Thyroid gland (tissue), 4 donors: ENCODE results near the gene TMBIM6. TPM values are rescaled to one million over a fixed set of nuclear protein-coding genes. Genes with fewer than 3 reads are reported as not detected.

ENCODE experiments used
- DNase-seq, 2 donors: peaks; one replicate each; pipeline ENCODE4 v3.0.0-alpha.2; 2019
- H3K27ac ChIP-seq, 3 donors: fragments of 200-600 bp; sonication (generic); 1 replicate in 2 of 3; 2 replicates in 1 of 3; pipeline ENCODE4 v1.5.1; 2016 to 2019; ENCODE audit warnings: mild to moderate bottlenecking in 1 of 3, moderate library complexity in 1 of 3
- H3K27me3 ChIP-seq: fragments of 200-600 bp; sonication (generic); one replicate; pipeline ENCODE4 v1.5.1; 2019
- H3K36me3 ChIP-seq, 2 donors: fragments of 200-600 bp; sonication (generic); one replicate each; pipeline ENCODE4 v1.5.1; 2016 to 2019
- H3K4me1 ChIP-seq, 2 donors: fragments of 200-600 bp; sonication (generic); one replicate each; pipeline ENCODE4 v1.5.1; 2017 to 2019
- H3K4me3 ChIP-seq, 3 donors: fragments of 200-600 bp; sonication (generic); replicated peaks in 1 of 3; 1 replicate in 2 of 3; 2 replicates in 1 of 3; pipeline ENCODE4 v1.5.1; 2016; ENCODE audit warnings: mild to moderate bottlenecking in 1 of 3
- H3K9me3 ChIP-seq: fragments of 200-600 bp; sonication (generic); one replicate; pipeline ENCODE4 v1.5.1; 2017
- POLR2A ChIP-seq, 2 donors: fragments of 450-650 bp; IDR thresholded peaks; one replicate each; pipeline ENCODE4 v1.6.1; 2017; ENCODE audit warnings: antibody characterized with exemption in 2 of 2, mild to moderate bottlenecking in 2 of 2, moderate library complexity in 1 of 2
- WGBS, 2 donors: methylation state at CpG; one replicate each; pipeline ENCODE4 v1.1.5; 2017; 5-methylcytosine and 5-hydroxymethylcytosine counted together
- intact Hi-C: fragments of 100-400 bp; cut with DNase I; formaldehyde crosslinking; loops from one replicate; pipeline ENCODE4 v1.15.1; 2023
- total RNA-seq, 4 donors: library from RNA; depleted of rRNA; stranded (reverse); fragments of >200 nt; gene quantifications; one replicate each; pipeline ENCODE4 v1.2.3, GENCODE V29; 2016
- TF ChIP-seq, protein P1 (sequence below), 6 experiments: fragments of 200-600 bp in 3 of 6; fragments of 450-650 bp in 3 of 6; sonication (generic) in 3 of 6; IDR thresholded peaks; one replicate each; pipeline ENCODE4 v1.5.1; 2016 to 2019; ENCODE audit warnings: antibody characterized with exemption in 6 of 6, mild to moderate bottlenecking in 2 of 6, inconsistent platforms in 1 of 6, moderate library complexity in 1 of 6

The TMBIM6 gene
- total RNA-seq, 4 donors from 2014 or later: 745 to 1,019 (median 804) TPM

DNA sequence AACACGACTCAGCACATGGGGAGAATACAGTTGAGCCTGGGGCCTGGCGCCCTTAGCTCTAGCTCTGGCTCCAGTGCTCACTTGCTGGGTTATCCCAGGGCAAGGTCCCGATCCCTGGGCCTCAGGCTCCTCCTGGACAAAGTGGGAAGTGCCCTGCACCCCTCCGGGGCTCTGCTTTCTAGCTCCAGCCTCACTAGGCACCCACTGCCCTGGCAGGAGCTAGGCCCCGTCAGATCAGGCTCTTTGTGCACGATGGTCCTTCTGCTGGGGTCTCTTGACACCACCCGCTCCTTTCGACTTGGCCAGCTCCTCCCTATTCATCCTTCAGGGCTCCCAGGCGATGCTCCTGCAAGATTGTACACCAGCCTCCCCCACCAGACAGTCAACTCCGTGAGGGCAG, 63.5 kb downstream of the TMBIM6 start:
- TF ChIP-seq, protein P1, sequence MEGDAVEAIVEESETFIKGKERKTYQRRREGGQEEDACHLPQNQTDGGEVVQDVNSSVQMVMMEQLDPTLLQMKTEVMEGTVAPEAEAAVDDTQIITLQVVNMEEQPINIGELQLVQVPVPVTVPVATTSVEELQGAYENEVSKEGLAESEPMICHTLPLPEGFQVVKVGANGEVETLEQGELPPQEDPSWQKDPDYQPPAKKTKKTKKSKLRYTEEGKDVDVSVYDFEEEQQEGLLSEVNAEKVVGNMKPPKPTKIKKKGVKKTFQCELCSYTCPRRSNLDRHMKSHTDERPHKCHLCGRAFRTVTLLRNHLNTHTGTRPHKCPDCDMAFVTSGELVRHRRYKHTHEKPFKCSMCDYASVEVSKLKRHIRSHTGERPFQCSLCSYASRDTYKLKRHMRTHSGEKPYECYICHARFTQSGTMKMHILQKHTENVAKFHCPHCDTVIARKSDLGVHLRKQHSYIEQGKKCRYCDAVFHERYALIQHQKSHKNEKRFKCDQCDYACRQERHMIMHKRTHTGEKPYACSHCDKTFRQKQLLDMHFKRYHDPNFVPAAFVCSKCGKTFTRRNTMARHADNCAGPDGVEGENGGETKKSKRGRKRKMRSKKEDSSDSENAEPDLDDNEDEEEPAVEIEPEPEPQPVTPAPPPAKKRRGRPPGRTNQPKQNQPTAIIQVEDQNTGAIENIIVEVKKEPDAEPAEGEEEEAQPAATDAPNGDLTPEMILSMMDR (IDR thresholded peaks at IDR 0.05): no peak
- no peak for TF ChIP-seq POLR2A (IDR thresholded peaks at IDR 0.05)
- no peak overlapping the region for H3K27ac ChIP-seq
- WGBS, 2 donors: 92 to 97% methylated on average over 10 of the region's 10 CpGs
- intact Hi-C loops: no loop called here
- DNase-seq: no peak
- H3K36me3 ChIP-seq: peaks cover 19 to 38% of the 10 kb centered on the region in 2 donors
- H3K9me3 ChIP-seq: no peaks in the 10 kb centered on the region
- H3K4me3 ChIP-seq: no peak overlapping the region
- H3K27me3 ChIP-seq: no peaks in the 10 kb centered on the region
- H3K4me1 ChIP-seq: peaks cover 0 to 15% of the 10 kb centered on the region in 2 donors

DNA sequence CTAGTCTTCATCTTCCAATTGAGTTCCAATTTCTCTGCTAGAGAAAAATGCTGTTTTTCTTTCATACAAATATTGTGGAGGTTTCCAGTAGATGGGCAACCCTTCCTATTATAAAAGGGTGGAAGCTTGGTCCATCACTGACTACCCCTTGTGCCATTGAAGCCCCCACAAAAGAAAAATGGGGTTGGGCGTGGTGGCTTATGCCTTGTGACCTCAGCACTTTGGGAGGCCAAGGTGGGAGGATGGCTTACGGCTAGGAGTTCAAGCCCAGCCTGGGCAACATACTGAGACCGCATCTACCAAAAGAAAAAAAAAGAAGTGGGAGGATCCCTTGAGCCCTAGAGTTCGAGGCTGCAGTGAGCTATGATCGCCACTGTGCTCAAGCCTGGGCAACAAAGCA, 64.1 kb downstream of the TMBIM6 start:
- H3K9me3 ChIP-seq: no peaks in the 10 kb centered on the region
- TF ChIP-seq, protein P1 (IDR thresholded peaks at IDR 0.05): no peak
- no peak for TF ChIP-seq POLR2A (IDR thresholded peaks at IDR 0.05)
- peaks cover 19 to 37% of the 10 kb centered on the region in 2 donors for H3K36me3 ChIP-seq
- no peak overlapping the region for H3K4me3 ChIP-seq
- H3K27me3 ChIP-seq: no peaks in the 10 kb centered on the region
- H3K4me1 ChIP-seq: peaks cover 0 to 21% of the 10 kb centered on the region in 2 donors
- no peak for DNase-seq
- 89 to 91% methylated on average over 5 of the region's 5 CpGs for WGBS, 2 donors
- intact Hi-C loops: no loop called here
- no peak overlapping the region for H3K27ac ChIP-seq

DNA sequence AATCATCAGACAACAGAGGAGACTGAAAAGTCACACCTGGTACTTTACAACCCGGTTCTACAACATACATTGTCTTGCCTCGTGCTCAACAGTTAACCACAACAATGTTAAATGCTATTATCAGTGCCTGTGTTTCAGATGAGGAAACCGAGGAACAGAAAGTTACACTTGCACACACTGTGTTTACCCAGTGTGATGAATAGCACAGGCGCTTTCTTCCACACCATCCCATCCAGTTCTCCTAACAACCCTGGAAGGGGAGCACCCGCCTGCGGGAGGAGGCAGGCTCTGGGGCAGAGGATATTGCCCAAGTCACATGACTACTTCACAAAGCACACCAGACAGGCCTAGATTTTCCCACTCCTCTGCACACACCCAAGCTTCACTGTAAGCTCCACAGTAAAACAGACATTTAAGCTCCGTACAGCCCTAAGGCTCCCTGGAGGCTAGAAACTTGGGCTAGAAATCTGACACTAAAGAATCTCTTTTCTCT, 65.0 kb downstream of the TMBIM6 start:
- Histone ChIP-seq H3K36me3 (peaks cover 19 to 33% of the 10 kb centered on the region in 2 donors), H3K27ac (no peak overlapping the region), H3K4me1 (peaks cover 0 to 22% of the 10 kb centered on the region in 2 donors), H3K4me3 (no peak overlapping the region), H3K9me3 (no peaks in the 10 kb centered on the region), H3K27me3 (no peaks in the 10 kb centered on the region)
- intact Hi-C loops: no loop called here
- WGBS, 2 donors: 87 to 89% methylated on average over 7 of the region's 7 CpGs
- TF ChIP-seq, protein P1 (IDR thresholded peaks at IDR 0.05): no peak
- DNase-seq: no peak

DNA sequence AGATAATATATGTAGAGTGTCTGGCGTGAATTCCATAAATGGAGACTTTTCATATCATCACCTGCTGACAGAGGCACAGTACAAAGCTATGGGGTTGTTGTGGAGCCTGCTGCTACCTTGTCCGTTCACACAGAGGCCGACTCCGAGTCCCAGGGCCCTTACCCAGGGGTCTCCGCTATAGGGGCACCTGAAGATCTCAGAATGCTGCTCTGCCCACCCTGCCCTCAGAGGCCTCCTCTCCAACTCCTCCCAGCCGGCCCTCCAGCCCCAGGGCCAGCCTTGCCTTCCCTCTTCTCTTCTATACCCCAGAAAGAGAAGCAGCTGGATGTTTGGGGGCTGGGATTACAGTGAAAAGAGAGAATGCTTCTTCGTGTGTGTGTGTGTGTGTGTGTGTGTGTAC, 65.5 kb downstream of the TMBIM6 start:
- no peak overlapping the region for H3K27ac ChIP-seq
- DNase-seq: no peak
- H3K4me3 ChIP-seq: no peak overlapping the region
- TF ChIP-seq, protein P1 (IDR thresholded peaks at IDR 0.05): no peak
- TF ChIP-seq POLR2A (IDR thresholded peaks at IDR 0.05): no peak
- peaks cover 0 to 22% of the 10 kb centered on the region in 2 donors for H3K4me1 ChIP-seq
- intact Hi-C loops: no loop called here
- H3K27me3 ChIP-seq: no peaks in the 10 kb centered on the region
- H3K36me3 ChIP-seq: peaks cover 19 to 28% of the 10 kb centered on the region in 2 donors
- no peaks in the 10 kb centered on the region for H3K9me3 ChIP-seq
- 90% methylated on average over 7 of the region's 7 CpGs for WGBS, 2 donors

DNA sequence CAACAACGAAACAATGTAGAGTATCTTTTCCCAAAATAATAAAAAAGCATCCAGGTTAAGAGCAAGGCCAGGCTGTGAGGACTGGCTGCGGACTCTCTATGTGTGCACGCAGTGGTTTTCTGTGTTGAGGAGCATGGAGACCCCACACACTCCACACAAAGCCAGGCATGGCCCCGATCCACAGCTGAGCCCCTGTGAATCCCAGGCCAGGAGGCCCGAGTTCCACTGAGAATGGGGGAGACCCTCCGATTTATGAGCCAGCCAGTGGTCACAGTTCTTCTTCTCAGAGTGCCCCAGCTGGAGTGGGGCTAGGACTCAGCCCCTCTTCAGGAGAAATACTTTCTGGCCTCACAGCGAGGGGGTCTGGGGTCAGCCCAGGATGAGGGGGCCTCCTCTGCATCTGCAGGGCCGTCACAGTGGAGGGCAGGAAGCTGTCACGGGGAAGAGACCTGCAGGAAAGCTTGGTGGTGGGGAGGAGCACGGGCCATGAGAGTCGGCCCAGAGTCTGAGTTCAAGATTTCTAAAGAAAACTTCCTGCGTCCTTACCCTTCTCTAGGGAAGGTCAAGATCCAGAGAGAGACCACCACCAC, 66.7 kb downstream of the TMBIM6 start:
- H3K36me3 ChIP-seq: peaks cover 13 to 20% of the 10 kb centered on the region in 2 donors
- no peak overlapping the region for H3K27ac ChIP-seq
- H3K9me3 ChIP-seq: no peaks in the 10 kb centered on the region
- H3K27me3 ChIP-seq: no peaks in the 10 kb centered on the region
- no peak for DNase-seq
- TF ChIP-seq POLR2A (IDR thresholded peaks at IDR 0.05): no peak
- TF ChIP-seq, protein P1 (IDR thresholded peaks at IDR 0.05): no peak
- no peak overlapping the region for H3K4me3 ChIP-seq
- H3K4me1 ChIP-seq: peaks cover 0 to 22% of the 10 kb centered on the region in 2 donors
- WGBS, 2 donors: 83 to 90% methylated on average over 8 to 12 of the region's 12 CpGs
- intact Hi-C loops: no loop called here
